Measurements from ENCODE around the gene SNRPD3. TPM values are rescaled to one million over a fixed set of nuclear protein-coding genes. Genes with fewer than 3 reads are reported as not detected.
"Not testable (repeated sequence)": the region's sequence is repeated elsewhere in the genome, so short reads cannot be mapped to it uniquely, and the experiment has no call there.

The SNRPD3 gene
- total RNA-seq, 1 experiment from 2014 or later: 166 TPM

- H3K4me3 ChIP-seq (ENCODE audit: insufficient read depth, low read depth, low read length): no peak overlapping the region
- DNase-seq: no peak
- peaks cover 18% of the 10 kb centered on the region for H3K36me3 ChIP-seq (replicated peaks; ENCODE audit: control insufficient read depth, insufficient read depth, low read length)
- H3K27me3 ChIP-seq (ENCODE audit: control insufficient read depth, insufficient read depth, low read length): no peaks in the 10 kb centered on the region
These were observed 5.5 kb upstream of the SNRPD3 start for GRCh38 chr22:24550028-24550901.

DNA sequence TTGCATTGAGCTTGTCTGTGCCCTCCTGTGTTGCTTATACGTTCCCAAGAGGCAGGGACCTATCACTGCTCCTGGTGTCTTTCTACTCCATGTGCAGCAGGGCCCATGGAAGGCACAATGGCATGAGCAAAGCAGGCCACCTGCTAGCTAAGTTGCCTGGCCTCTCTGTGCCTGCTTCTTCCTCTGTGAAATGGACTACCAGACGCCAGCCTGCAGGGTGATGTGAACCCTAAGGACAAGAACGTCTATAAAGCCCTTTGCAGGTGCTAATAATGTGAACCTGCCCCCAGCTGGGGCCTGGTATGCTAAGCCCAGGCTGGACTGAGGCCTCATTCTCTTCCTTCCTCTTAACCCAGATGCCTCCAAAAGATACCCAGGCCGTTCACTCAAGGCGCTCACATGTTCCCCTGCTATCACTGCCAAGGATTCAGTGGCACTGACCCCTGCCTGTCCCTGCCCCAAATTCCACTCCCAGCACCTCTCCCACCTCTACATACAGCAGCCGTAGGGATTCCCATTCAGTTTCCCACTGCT, 4.8 kb upstream of the SNRPD3 start:
- Histone ChIP-seq H3K4me3 (ENCODE audit: insufficient read depth, low read depth, low read length) (no peak overlapping the region), H3K36me3 (replicated peaks; ENCODE audit: control insufficient read depth, insufficient read depth, low read length) (peaks cover 18% of the 10 kb centered on the region), H3K27me3 (ENCODE audit: control insufficient read depth, insufficient read depth, low read length) (no peaks in the 10 kb centered on the region)
- DNase-seq: no peak

DNA sequence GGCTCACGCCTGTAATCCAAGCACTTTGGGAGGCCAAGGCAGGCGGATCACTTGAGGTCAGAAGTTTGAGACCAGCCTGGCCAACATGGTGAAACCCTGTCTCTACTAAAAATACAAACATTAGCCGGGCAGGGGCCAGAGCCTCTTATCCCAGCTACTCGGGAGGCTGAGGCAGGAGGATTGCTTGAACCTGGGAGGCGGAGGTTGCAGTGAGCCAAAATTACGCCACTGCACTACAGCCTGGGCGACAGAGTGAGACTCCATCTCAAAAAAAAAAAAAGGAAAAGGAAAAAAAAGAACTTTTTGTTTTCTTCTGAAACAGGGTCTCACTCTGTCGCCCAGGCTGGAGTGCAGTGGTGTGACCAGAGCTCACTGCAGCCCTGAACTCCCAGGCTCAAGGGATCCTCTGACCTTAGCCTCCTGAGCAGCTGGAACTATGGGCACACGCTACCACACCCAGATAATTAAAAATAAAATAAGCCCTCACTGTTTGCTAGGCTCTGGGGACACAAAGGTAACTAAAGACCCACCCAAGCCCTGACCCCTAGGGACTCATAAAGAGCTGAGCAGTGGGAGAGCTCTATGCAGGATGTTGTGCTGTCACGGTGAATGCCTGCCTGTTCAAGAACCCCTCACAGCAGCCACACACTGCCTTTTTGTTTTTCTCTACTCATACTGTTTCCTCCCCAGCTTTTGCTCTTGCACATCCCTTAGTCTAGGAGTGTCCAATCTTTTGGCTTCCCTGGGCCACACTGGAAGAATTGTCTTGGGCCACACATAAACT, 3.1 kb upstream of the SNRPD3 start:
- not testable (repeated sequence) for H3K36me3 ChIP-seq (replicated peaks; ENCODE audit: control insufficient read depth, insufficient read depth, low read length); H3K4me3 ChIP-seq (ENCODE audit: insufficient read depth, low read depth, low read length); H3K27me3 ChIP-seq (ENCODE audit: control insufficient read depth, insufficient read depth, low read length); DNase-seq

DNA sequence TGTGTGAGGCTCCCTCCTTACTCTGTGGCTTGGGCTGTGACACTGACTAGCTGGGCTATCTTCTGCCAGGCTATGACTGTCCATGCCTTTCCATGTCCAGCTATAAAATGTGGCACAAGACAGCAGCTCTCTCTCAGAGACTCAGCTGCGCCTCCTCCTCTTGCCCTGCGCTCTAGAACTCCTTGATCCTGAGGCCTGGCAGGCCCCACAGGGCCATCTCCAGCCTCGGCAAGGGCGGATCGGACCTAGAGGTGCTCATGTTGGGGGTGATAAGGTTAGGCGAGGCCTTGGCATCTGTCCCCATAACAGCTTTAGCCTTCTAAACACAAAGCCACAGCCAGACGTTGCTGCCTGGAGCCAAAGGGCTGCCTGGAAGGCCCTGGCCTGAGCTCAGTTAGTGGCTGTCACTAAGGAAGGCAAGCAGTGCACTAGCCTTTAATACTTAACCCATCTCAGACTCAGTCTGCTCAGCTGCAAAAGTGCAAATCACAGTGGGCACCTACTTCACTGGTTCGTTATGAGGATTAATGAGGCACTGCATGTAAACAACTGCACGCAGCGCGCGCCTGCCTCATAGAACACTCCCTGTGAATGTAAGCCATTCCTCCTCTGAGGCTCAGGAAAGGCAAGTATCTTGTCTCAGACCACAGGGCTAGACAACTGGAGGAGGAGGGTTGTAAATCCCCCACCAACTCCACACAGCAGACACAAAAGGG, 2.0 kb upstream of the SNRPD3 start:
- Histone ChIP-seq H3K4me3 (ENCODE audit: insufficient read depth, low read depth, low read length) (peak overlapping the region; percentile 92), H3K27me3 (ENCODE audit: control insufficient read depth, insufficient read depth, low read length) (no peaks in the 10 kb centered on the region), H3K36me3 (replicated peaks; ENCODE audit: control insufficient read depth, insufficient read depth, low read length) (peaks cover 15% of the 10 kb centered on the region)
- DNase-seq: no peak

GRCh38 chr22:24554313-24555164, 1.3 kb upstream of the SNRPD3 start, which contains the start of gene GUCD1:
TSS of gene GUCD1 (minus strand) at chr22:24555138. CDS start at chr22:24554991, 147 bp downstream.
- H3K36me3 ChIP-seq (replicated peaks; ENCODE audit: control insufficient read depth, insufficient read depth, low read length): peaks cover 22% of the 10 kb centered on the region
- peak; percentile 61 for DNase-seq

GRCh38 chr22:24559471-24559870, 3.7 kb downstream of the SNRPD3 start:
- DNase-seq: no peak
- peaks cover 37% of the 10 kb centered on the region for H3K36me3 ChIP-seq (replicated peaks; ENCODE audit: control insufficient read depth, insufficient read depth, low read length)
- no peak overlapping the region for H3K4me3 ChIP-seq (ENCODE audit: insufficient read depth, low read depth, low read length)
- H3K27me3 ChIP-seq (ENCODE audit: control insufficient read depth, insufficient read depth, low read length): no peaks in the 10 kb centered on the region

More at GRCh38 chr22:24554313-24555164, 1.3 kb upstream of the SNRPD3 start, which contains the start of gene GUCD1:
- H3K4me3 ChIP-seq (ENCODE audit: insufficient read depth, low read depth, low read length): peak within 1 kb of the TSS; percentile 100
- H3K27me3 ChIP-seq (ENCODE audit: control insufficient read depth, insufficient read depth, low read length): no peaks in the 10 kb centered on the region

GRCh38 chr22:24563246-24563645, 7.4 kb downstream of the SNRPD3 start:
- Histone ChIP-seq H3K27me3 (ENCODE audit: control insufficient read depth, insufficient read depth, low read length) (no peaks in the 10 kb centered on the region), H3K4me3 (ENCODE audit: insufficient read depth, low read depth, low read length) (no peak overlapping the region), H3K36me3 (replicated peaks; ENCODE audit: control insufficient read depth, insufficient read depth, low read length) (peaks cover 31% of the 10 kb centered on the region)
- no peak for DNase-seq

DNA sequence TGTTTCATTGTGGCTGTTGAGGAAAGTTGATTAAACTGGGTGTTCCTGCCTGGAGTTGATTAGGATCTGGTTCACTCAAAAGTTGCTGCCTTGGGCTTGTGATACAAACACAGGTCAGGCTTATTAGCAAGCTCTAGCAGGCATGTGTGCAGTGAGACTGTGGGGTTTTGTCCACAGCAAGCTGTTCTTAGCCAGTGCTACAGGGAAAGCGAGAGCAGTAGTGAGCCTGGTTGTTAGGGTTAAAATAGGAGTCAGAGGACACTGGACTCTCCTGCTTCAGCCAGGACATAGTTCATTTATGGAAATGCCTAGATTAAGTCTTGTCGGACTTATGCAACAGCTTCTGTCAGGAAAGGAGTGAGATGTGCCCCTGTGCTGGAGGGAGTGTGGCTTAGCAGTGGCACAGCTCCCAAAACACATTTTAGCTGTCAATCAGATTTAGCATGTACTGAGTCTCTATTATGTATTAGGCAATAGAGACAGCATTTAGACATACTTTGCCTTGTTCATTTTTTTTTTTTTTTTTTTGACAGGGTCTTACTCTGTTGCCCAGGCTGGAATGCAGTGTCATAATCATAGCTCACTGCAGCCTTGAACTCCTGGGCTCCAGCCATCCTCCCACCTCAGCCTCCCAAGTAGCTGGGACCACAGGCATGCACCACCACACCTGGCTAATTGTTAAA, 8.7 kb downstream of the SNRPD3 start:
- no peak for DNase-seq
- H3K4me3 ChIP-seq (ENCODE audit: insufficient read depth, low read depth, low read length): no peak overlapping the region
- H3K36me3 ChIP-seq (replicated peaks; ENCODE audit: control insufficient read depth, insufficient read depth, low read length): peaks cover 26% of the 10 kb centered on the region
- H3K27me3 ChIP-seq (ENCODE audit: control insufficient read depth, insufficient read depth, low read length): no peaks in the 10 kb centered on the region

GRCh38 chr22:24565077-24565476, 9.3 kb downstream of the SNRPD3 start:
- Histone ChIP-seq H3K36me3 (replicated peaks; ENCODE audit: control insufficient read depth, insufficient read depth, low read length) (peaks cover 23% of the 10 kb centered on the region), H3K4me3 (ENCODE audit: insufficient read depth, low read depth, low read length) (no peak overlapping the region), H3K27me3 (ENCODE audit: control insufficient read depth, insufficient read depth, low read length) (no peaks in the 10 kb centered on the region)
- DNase-seq: no peak

- H3K4me3 ChIP-seq (ENCODE audit: insufficient read depth, low read depth, low read length): no peak overlapping the region
- DNase-seq: no peak
- no peaks in the 10 kb centered on the region for H3K27me3 ChIP-seq (ENCODE audit: control insufficient read depth, insufficient read depth, low read length)
- H3K36me3 ChIP-seq (replicated peaks; ENCODE audit: control insufficient read depth, insufficient read depth, low read length): peaks cover 22% of the 10 kb centered on the region
These were observed 11.2 kb downstream of the SNRPD3 start for GRCh38 chr22:24566899-24567511.

DNA sequence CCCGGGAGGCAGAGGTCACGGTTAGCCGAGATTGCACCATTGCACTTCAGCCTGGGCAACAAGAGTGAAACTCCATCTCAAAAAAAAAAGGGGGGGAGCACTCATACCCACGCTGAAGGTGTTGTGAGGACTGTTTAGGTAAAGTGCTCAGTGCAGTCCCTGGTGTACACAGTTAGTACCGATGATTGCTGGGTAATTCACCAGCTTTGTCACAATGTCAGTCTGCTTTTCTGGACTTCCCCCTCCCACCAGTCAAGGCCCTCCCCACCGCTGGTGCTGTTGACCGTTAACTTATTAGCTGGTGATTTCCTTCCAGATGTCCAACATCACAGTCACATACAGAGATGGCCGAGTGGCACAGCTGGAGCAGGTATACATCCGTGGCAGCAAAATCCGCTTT, 11.9 kb downstream of the SNRPD3 start:
- no peak for DNase-seq
- H3K27me3 ChIP-seq (ENCODE audit: control insufficient read depth, insufficient read depth, low read length): no peaks in the 10 kb centered on the region
- peaks cover 26% of the 10 kb centered on the region for H3K36me3 ChIP-seq (replicated peaks; ENCODE audit: control insufficient read depth, insufficient read depth, low read length)
- H3K4me3 ChIP-seq (ENCODE audit: insufficient read depth, low read depth, low read length): no peak overlapping the region

DNA sequence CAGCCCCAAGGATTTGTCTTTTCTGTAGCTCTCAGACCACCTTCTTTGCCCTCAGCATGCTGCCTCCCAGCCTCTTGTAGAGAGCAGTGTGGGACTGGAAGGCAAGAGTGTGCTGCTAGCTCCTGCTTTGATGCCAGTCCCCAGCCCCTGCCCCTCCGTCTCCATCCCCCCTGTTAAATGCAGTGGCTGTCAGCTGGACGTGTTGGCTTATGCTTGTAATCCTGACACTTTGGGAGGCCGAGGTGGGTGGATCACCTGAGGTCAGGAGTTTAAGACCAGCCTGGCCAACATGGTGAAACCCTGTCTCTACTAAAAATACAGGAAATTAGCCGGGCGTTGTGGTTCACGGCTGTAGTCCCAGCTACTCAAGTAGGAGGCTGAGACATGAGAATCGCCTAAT, 15.5 kb downstream of the SNRPD3 start:
- Histone ChIP-seq H3K4me3 (ENCODE audit: insufficient read depth, low read depth, low read length) (no peak overlapping the region), H3K27me3 (ENCODE audit: control insufficient read depth, insufficient read depth, low read length) (no peaks in the 10 kb centered on the region), H3K36me3 (replicated peaks; ENCODE audit: control insufficient read depth, insufficient read depth, low read length) (peaks cover 26% of the 10 kb centered on the region)
- DNase-seq: no peak

DNA sequence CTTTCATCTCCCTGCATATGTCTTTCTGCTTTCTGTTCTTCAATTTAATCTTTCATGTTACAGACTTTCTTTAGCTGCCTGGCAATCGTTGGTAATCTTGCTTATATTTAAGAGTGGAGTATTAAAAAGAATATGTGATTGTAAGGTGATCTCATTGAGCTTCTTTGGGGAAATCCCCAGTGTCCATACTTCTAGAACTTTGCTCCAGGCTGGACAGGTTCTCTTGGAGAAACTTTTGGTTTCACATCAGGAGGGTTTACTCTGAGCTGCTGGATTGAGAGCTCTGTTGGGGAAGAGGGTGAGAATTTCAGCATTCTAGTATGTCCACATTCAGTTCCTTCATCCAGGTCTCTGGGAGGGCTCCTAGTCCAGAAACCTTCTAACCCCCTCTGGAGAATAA, 21.0 kb downstream of the SNRPD3 start:
- H3K27me3 ChIP-seq (ENCODE audit: control insufficient read depth, insufficient read depth, low read length): no peaks in the 10 kb centered on the region
- H3K4me3 ChIP-seq (ENCODE audit: insufficient read depth, low read depth, low read length): no peak overlapping the region
- peaks cover 12% of the 10 kb centered on the region for H3K36me3 ChIP-seq (replicated peaks; ENCODE audit: control insufficient read depth, insufficient read depth, low read length)
- DNase-seq: no peak
